Measurements from ENCODE around the gene ACO2.

DNA sequence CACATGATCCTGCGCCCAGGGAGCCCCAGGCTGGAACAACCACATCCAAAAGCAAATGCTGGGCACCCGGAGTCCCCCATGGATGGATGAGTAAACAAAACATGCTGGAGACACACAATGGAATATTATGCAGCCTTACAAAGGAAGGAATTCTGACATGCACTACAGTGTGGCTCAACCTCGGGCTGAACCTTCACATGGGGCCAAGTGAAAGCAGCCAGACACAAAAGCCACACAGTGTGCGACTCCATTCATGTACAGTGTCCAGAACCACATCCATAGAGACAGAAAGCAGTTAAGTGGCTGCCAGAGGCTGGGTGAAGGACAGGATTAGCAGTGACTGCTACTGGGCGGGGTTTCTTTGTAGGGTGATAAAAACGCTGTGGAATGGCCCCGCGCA, 65.3 kb downstream of the ACO2 start:
- TF ChIP-seq EZH2 (IDR thresholded peaks at IDR 0.05; ENCODE audit: low read depth, low read length, severe bottlenecking) (no peak), CHD1 (IDR thresholded peaks at IDR 0.05; ENCODE audit: low read depth, low read length) (no peak), SUZ12 (IDR thresholded peaks at IDR 0.05; ENCODE audit: low read length) (no peak), CEBPB (IDR thresholded peaks at IDR 0.05; ENCODE audit: low read depth, low read length) (no peak), TAF1 (IDR thresholded peaks at IDR 0.05; ENCODE audit: low read depth, low read length) (no peak), EP300 (IDR thresholded peaks at IDR 0.05; ENCODE audit: borderline replicate concordance in 1 of 2, low read depth in 2 of 2, low read length in 2 of 2) (no peak), POLR2A (IDR thresholded peaks at IDR 0.05; ENCODE audit: control extremely low read depth in 1 of 2, low read depth in 2 of 2, low read length in 2 of 2) (no peak)
- TF ChIP-seq, protein P1, sequence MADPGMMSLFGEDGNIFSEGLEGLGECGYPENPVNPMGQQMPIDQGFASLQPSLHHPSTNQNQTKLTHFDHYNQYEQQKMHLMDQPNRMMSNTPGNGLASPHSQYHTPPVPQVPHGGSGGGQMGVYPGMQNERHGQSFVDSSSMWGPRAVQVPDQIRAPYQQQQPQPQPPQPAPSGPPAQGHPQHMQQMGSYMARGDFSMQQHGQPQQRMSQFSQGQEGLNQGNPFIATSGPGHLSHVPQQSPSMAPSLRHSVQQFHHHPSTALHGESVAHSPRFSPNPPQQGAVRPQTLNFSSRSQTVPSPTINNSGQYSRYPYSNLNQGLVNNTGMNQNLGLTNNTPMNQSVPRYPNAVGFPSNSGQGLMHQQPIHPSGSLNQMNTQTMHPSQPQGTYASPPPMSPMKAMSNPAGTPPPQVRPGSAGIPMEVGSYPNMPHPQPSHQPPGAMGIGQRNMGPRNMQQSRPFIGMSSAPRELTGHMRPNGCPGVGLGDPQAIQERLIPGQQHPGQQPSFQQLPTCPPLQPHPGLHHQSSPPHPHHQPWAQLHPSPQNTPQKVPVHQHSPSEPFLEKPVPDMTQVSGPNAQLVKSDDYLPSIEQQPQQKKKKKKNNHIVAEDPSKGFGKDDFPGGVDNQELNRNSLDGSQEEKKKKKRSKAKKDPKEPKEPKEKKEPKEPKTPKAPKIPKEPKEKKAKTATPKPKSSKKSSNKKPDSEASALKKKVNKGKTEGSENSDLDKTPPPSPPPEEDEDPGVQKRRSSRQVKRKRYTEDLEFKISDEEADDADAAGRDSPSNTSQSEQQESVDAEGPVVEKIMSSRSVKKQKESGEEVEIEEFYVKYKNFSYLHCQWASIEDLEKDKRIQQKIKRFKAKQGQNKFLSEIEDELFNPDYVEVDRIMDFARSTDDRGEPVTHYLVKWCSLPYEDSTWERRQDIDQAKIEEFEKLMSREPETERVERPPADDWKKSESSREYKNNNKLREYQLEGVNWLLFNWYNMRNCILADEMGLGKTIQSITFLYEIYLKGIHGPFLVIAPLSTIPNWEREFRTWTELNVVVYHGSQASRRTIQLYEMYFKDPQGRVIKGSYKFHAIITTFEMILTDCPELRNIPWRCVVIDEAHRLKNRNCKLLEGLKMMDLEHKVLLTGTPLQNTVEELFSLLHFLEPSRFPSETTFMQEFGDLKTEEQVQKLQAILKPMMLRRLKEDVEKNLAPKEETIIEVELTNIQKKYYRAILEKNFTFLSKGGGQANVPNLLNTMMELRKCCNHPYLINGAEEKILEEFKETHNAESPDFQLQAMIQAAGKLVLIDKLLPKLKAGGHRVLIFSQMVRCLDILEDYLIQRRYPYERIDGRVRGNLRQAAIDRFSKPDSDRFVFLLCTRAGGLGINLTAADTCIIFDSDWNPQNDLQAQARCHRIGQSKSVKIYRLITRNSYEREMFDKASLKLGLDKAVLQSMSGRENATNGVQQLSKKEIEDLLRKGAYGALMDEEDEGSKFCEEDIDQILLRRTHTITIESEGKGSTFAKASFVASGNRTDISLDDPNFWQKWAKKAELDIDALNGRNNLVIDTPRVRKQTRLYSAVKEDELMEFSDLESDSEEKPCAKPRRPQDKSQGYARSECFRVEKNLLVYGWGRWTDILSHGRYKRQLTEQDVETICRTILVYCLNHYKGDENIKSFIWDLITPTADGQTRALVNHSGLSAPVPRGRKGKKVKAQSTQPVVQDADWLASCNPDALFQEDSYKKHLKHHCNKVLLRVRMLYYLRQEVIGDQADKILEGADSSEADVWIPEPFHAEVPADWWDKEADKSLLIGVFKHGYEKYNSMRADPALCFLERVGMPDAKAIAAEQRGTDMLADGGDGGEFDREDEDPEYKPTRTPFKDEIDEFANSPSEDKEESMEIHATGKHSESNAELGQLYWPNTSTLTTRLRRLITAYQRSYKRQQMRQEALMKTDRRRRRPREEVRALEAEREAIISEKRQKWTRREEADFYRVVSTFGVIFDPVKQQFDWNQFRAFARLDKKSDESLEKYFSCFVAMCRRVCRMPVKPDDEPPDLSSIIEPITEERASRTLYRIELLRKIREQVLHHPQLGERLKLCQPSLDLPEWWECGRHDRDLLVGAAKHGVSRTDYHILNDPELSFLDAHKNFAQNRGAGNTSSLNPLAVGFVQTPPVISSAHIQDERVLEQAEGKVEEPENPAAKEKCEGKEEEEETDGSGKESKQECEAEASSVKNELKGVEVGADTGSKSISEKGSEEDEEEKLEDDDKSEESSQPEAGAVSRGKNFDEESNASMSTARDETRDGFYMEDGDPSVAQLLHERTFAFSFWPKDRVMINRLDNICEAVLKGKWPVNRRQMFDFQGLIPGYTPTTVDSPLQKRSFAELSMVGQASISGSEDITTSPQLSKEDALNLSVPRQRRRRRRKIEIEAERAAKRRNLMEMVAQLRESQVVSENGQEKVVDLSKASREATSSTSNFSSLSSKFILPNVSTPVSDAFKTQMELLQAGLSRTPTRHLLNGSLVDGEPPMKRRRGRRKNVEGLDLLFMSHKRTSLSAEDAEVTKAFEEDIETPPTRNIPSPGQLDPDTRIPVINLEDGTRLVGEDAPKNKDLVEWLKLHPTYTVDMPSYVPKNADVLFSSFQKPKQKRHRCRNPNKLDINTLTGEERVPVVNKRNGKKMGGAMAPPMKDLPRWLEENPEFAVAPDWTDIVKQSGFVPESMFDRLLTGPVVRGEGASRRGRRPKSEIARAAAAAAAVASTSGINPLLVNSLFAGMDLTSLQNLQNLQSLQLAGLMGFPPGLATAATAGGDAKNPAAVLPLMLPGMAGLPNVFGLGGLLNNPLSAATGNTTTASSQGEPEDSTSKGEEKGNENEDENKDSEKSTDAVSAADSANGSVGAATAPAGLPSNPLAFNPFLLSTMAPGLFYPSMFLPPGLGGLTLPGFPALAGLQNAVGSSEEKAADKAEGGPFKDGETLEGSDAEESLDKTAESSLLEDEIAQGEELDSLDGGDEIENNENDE (IDR thresholded peaks at IDR 0.05; ENCODE audit: insufficient replicate concordance, low read length) = no peak
- TF ChIP-seq, protein P2, sequence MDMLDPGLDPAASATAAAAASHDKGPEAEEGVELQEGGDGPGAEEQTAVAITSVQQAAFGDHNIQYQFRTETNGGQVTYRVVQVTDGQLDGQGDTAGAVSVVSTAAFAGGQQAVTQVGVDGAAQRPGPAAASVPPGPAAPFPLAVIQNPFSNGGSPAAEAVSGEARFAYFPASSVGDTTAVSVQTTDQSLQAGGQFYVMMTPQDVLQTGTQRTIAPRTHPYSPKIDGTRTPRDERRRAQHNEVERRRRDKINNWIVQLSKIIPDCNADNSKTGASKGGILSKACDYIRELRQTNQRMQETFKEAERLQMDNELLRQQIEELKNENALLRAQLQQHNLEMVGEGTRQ (IDR thresholded peaks at IDR 0.05; ENCODE audit: low read length) = no peak
- TF ChIP-seq, protein P3, sequence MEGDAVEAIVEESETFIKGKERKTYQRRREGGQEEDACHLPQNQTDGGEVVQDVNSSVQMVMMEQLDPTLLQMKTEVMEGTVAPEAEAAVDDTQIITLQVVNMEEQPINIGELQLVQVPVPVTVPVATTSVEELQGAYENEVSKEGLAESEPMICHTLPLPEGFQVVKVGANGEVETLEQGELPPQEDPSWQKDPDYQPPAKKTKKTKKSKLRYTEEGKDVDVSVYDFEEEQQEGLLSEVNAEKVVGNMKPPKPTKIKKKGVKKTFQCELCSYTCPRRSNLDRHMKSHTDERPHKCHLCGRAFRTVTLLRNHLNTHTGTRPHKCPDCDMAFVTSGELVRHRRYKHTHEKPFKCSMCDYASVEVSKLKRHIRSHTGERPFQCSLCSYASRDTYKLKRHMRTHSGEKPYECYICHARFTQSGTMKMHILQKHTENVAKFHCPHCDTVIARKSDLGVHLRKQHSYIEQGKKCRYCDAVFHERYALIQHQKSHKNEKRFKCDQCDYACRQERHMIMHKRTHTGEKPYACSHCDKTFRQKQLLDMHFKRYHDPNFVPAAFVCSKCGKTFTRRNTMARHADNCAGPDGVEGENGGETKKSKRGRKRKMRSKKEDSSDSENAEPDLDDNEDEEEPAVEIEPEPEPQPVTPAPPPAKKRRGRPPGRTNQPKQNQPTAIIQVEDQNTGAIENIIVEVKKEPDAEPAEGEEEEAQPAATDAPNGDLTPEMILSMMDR (IDR thresholded peaks at IDR 0.05; ENCODE audit: control extremely low read depth in 1 of 3, insufficient read depth in 1 of 3, low read depth in 1 of 3, low read length in 3 of 3) = no peak
- TF ChIP-seq, protein P4, sequence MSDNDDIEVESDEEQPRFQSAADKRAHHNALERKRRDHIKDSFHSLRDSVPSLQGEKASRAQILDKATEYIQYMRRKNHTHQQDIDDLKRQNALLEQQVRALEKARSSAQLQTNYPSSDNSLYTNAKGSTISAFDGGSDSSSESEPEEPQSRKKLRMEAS (IDR thresholded peaks at IDR 0.05) = no peak

All from H1 (cell line).